Progenitor cell of endocrine pancreas (in vitro differentiated cells): ENCODE data around the gene JMJD6. TPM values are rescaled to one million over a fixed set of nuclear protein-coding genes. Genes with fewer than 3 reads are reported as not detected.
"Not testable (repeated sequence)": the region's sequence is repeated elsewhere in the genome, so short reads cannot be mapped to it uniquely, and the experiment has no call there.

ENCODE experiments used
- DNase-seq: peaks from one replicate; pipeline ENCODE4 v3.0.0; 2021; ENCODE audit warnings: low spot score; ENCODE audit not compliant: unreplicated experiment
- H3K27ac Mint-ChIP-seq: 2 replicates; pipeline ENCODE4 v1.8.0; 2021; ENCODE audit warnings: mild to moderate bottlenecking, moderate library complexity, mixed read lengths
- H3K27me3 Mint-ChIP-seq: 2 replicates; pipeline ENCODE4 v1.8.0; 2021; ENCODE audit warnings: mixed read lengths
- H3K36me3 Mint-ChIP-seq: 2 replicates; pipeline ENCODE4 v1.8.0; 2022; ENCODE audit warnings: mixed read lengths; ENCODE audit not compliant: insufficient read depth
- H3K4me1 Mint-ChIP-seq: 2 replicates; pipeline ENCODE4 v1.8.0; 2021; ENCODE audit warnings: low read depth, mixed read lengths
- H3K4me3 Mint-ChIP-seq: 2 replicates; pipeline ENCODE4 v1.8.0; 2021; ENCODE audit warnings: low read depth, mild to moderate bottlenecking, moderate library complexity, mixed read lengths
- H3K9me3 Mint-ChIP-seq: 2 replicates; pipeline ENCODE4 v1.8.0; 2021; ENCODE audit warnings: low read depth, mixed read lengths
- CTCF ChIP-seq: fragments of 200-600 bp; sonication (generic); IDR thresholded peaks from one replicate; pipeline ENCODE4 v1.5.0; 2021; ENCODE audit warnings: antibody characterized with exemption, mild to moderate bottlenecking; ENCODE audit not compliant: unreplicated experiment
- total RNA-seq: library from RNA; stranded (reverse); gene quantifications from 2 replicates; pipeline ENCODE4 v1.2.1, GENCODE V29; 2021

Gene JMJD6
- total RNA-seq, 1 donor from 2014 or later = 25.6 TPM

GRCh38 chr17:76735006-76735405 is 8.6 kb upstream of the JMJD6 start:
- Mint-ChIP-seq H3K4me3 (peak overlapping the region; percentile 99), H3K36me3 (peaks cover 26% of the 10 kb centered on the region), H3K27me3 (no peaks in the 10 kb centered on the region), H3K9me3 (no peaks in the 10 kb centered on the region), H3K27ac (peak overlapping the region; percentile 88), H3K4me1 (peaks cover 37% of the 10 kb centered on the region)
- DNase-seq = no peak
- no peak for TF ChIP-seq CTCF

GRCh38 chr17:76734080-76734840 is 7.9 kb upstream of the JMJD6 start:
- no peak for TF ChIP-seq CTCF
- H3K27ac Mint-ChIP-seq = peak overlapping the region; percentile 76
- H3K9me3 Mint-ChIP-seq = no peaks in the 10 kb centered on the region
- peaks cover 27% of the 10 kb centered on the region for H3K36me3 Mint-ChIP-seq
- peak overlapping the region; percentile 99 for H3K4me3 Mint-ChIP-seq
- no peaks in the 10 kb centered on the region for H3K27me3 Mint-ChIP-seq
- DNase-seq = no peak
- H3K4me1 Mint-ChIP-seq = peaks cover 38% of the 10 kb centered on the region

- TF ChIP-seq CTCF = no peak
- Mint-ChIP-seq H3K27ac (peak overlapping the region; percentile 47), H3K4me1 (peaks cover 32% of the 10 kb centered on the region)
These were observed 7.2 kb upstream of the JMJD6 start for GRCh38 chr17:76733618-76733957.

GRCh38 chr17:76732734-76733617 is 6.6 kb upstream of the JMJD6 start:
- H3K27ac Mint-ChIP-seq = peak overlapping the region; percentile 47
- no peak for DNase-seq

More at GRCh38 chr17:76733618-76733957, 7.2 kb upstream of the JMJD6 start:
- no peak for DNase-seq
- Mint-ChIP-seq H3K36me3 (peaks cover 27% of the 10 kb centered on the region), H3K27me3 (no peaks in the 10 kb centered on the region), H3K4me3 (peak overlapping the region; percentile 99), H3K9me3 (no peaks in the 10 kb centered on the region)

GRCh38 chr17:76731800-76732733 is 5.7 kb upstream of the JMJD6 start:
- H3K9me3 Mint-ChIP-seq, H3K27me3 Mint-ChIP-seq, H3K4me3 Mint-ChIP-seq, H3K27ac Mint-ChIP-seq, DNase-seq: not testable (repeated sequence)
- Mint-ChIP-seq H3K36me3 (peaks cover 27% of the 10 kb centered on the region), H3K4me1 (peaks cover 32% of the 10 kb centered on the region)

More at GRCh38 chr17:76732734-76733617, 6.6 kb upstream of the JMJD6 start:
- peaks cover 27% of the 10 kb centered on the region for H3K4me1 Mint-ChIP-seq
- H3K27me3 Mint-ChIP-seq = no peaks in the 10 kb centered on the region
- peak overlapping the region; percentile 99 for H3K4me3 Mint-ChIP-seq
- H3K36me3 Mint-ChIP-seq = peaks cover 27% of the 10 kb centered on the region
- no peaks in the 10 kb centered on the region for H3K9me3 Mint-ChIP-seq
- no peak for TF ChIP-seq CTCF
